GM12872 (cell line): Measurements from ENCODE around the gene B4GALNT1.

Source experiments
- CTCF ChIP-seq: IDR thresholded peaks from 3 replicates; pipeline ENCODE4 v1.5.1; 2011; ENCODE audit warnings: low read depth, mild to moderate bottlenecking, low read length, moderate library complexity; ENCODE audit not compliant: insufficient read depth

B4GALNT1 gene

GRCh38 chr12:57657744-57658143 lies 24.7 kb upstream of the B4GALNT1 start:
- TF ChIP-seq CTCF: no peak

GRCh38 chr12:57655541-57656240 lies 22.7 kb upstream of the B4GALNT1 start:
- TF ChIP-seq CTCF: no peak

- TF ChIP-seq CTCF: no peak
These were observed 21.0 kb upstream of the B4GALNT1 start for GRCh38 chr12:57654042-57654441.

GRCh38 chr12:57641699-57642442 lies 8.9 kb upstream of the B4GALNT1 start:
- no peak for TF ChIP-seq CTCF

GRCh38 chr12:57640175-57641042 lies 7.4 kb upstream of the B4GALNT1 start:
- TF ChIP-seq CTCF: no peak

- TF ChIP-seq CTCF: no peak
These were observed 5.1 kb upstream of the B4GALNT1 start for GRCh38 chr12:57638096-57638495.

- TF ChIP-seq CTCF: no peak
These were observed 4.4 kb upstream of the B4GALNT1 start for GRCh38 chr12:57637364-57637763.
